Thyroid gland (tissue), 4 donors: ENCODE measurements around the gene SF3B2. TPM values are rescaled to one million over a fixed set of nuclear protein-coding genes. Genes with fewer than 3 reads are reported as not detected.
A peak's percentile ranks its signal among the peaks of the same experiment; 100 is the strongest.

Experiments
- DNase-seq, 2 donors: peaks; one replicate each; pipeline ENCODE4 v3.0.0-alpha.2; 2019
- H3K27ac ChIP-seq, 3 donors: fragments of 200-600 bp; sonication (generic); 1 replicate in 2 of 3; 2 replicates in 1 of 3; pipeline ENCODE4 v1.5.1; 2016 to 2019; ENCODE audit warnings: mild to moderate bottlenecking in 1 of 3, moderate library complexity in 1 of 3
- H3K27me3 ChIP-seq: fragments of 200-600 bp; sonication (generic); one replicate; pipeline ENCODE4 v1.5.1; 2019
- H3K36me3 ChIP-seq, 2 donors: fragments of 200-600 bp; sonication (generic); one replicate each; pipeline ENCODE4 v1.5.1; 2016 to 2019
- H3K4me1 ChIP-seq, 2 donors: fragments of 200-600 bp; sonication (generic); one replicate each; pipeline ENCODE4 v1.5.1; 2017 to 2019
- H3K4me3 ChIP-seq, 3 donors: fragments of 200-600 bp; sonication (generic); replicated peaks in 1 of 3; 1 replicate in 2 of 3; 2 replicates in 1 of 3; pipeline ENCODE4 v1.5.1; 2016; ENCODE audit warnings: mild to moderate bottlenecking in 1 of 3
- H3K9me3 ChIP-seq: fragments of 200-600 bp; sonication (generic); one replicate; pipeline ENCODE4 v1.5.1; 2017
- POLR2A ChIP-seq, 2 donors: fragments of 450-650 bp; IDR thresholded peaks; one replicate each; pipeline ENCODE4 v1.6.1; 2017; ENCODE audit warnings: antibody characterized with exemption in 2 of 2, mild to moderate bottlenecking in 2 of 2, moderate library complexity in 1 of 2
- WGBS, 2 donors: methylation state at CpG; one replicate each; pipeline ENCODE4 v1.1.5; 2017; 5-methylcytosine and 5-hydroxymethylcytosine counted together
- intact Hi-C: fragments of 100-400 bp; cut with DNase I; formaldehyde crosslinking; loops from one replicate; pipeline ENCODE4 v1.15.1; 2023
- total RNA-seq, 4 donors: library from RNA; depleted of rRNA; stranded (reverse); fragments of >200 nt; gene quantifications; one replicate each; pipeline ENCODE4 v1.2.3, GENCODE V29; 2016
- TF ChIP-seq, protein P1 (sequence below), 6 experiments: fragments of 200-600 bp in 3 of 6; fragments of 450-650 bp in 3 of 6; sonication (generic) in 3 of 6; IDR thresholded peaks; one replicate each; pipeline ENCODE4 v1.5.1; 2016 to 2019; ENCODE audit warnings: antibody characterized with exemption in 6 of 6, mild to moderate bottlenecking in 2 of 6, inconsistent platforms in 1 of 6, moderate library complexity in 1 of 6

The SF3B2 gene
- total RNA-seq, 4 donors from 2014 or later: 149 to 231 (median 158) TPM

DNA sequence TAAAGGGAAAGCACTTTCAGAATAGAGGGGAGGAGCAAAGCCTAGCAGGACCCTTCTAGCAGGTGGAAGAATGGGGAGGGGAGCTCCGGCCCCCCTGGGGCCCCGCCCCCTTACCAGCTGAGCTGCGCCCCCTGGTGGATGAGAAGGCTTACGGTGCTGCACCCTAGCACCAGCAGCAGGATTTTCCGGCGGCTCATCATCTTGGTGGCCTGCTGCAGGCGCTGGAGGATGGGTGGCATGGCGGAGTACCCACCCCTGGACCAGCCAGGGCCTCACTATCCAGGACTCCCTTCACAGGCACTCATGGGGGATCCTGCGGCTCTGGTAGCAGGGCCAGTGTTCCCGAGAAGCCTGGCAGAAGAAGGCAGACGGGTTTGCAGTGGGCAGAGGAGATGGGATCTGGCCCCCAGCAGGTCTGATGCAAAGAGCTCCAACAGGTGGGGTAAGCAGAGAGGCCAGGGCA lies 7.0 kb upstream of the SF3B2 start:
- WGBS, 2 donors: 26 to 45% methylated on average over 4 to 8 of the region's 11 CpGs
- H3K27ac ChIP-seq: peak overlapping the region; percentile 86 to 96 (median 95)

DNA sequence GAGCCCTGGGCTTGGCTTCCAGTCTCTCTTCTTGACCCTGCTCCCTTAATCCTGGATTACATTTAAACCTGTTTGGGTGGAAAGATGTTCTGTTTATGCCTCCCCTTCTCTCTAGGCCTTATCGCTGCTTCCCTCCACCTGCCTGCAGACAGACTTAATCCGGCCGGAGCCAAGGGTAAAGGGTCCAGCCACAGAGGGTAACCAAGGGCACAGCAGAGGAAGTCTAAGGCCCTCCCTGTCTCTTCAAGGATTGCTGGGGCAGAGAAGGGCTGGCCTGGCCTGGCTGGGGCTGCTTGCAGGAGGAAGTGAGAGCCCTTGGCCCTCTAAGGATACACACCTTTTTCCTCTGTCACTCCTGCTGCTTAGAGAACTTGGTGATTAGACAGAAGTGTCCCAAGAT lies 5.3 kb upstream of the SF3B2 start:
- DNase-seq: peak; percentile 54 to 66
- intact Hi-C loops: no loop called here
- Histone ChIP-seq H3K27me3 (no peaks in the 10 kb centered on the region), H3K9me3 (no peaks in the 10 kb centered on the region), H3K4me3 (no peak overlapping the region), H3K36me3 (peaks cover 0 to 11% of the 10 kb centered on the region in 2 donors), H3K4me1 (peaks cover 62 to 68% of the 10 kb centered on the region in 2 donors), H3K27ac (peak overlapping the region; percentile 86 to 96 (median 95))
- TF ChIP-seq, protein P1, sequence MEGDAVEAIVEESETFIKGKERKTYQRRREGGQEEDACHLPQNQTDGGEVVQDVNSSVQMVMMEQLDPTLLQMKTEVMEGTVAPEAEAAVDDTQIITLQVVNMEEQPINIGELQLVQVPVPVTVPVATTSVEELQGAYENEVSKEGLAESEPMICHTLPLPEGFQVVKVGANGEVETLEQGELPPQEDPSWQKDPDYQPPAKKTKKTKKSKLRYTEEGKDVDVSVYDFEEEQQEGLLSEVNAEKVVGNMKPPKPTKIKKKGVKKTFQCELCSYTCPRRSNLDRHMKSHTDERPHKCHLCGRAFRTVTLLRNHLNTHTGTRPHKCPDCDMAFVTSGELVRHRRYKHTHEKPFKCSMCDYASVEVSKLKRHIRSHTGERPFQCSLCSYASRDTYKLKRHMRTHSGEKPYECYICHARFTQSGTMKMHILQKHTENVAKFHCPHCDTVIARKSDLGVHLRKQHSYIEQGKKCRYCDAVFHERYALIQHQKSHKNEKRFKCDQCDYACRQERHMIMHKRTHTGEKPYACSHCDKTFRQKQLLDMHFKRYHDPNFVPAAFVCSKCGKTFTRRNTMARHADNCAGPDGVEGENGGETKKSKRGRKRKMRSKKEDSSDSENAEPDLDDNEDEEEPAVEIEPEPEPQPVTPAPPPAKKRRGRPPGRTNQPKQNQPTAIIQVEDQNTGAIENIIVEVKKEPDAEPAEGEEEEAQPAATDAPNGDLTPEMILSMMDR (IDR thresholded peaks at IDR 0.05): no peak
- no peak for TF ChIP-seq POLR2A (IDR thresholded peaks at IDR 0.05)
- WGBS, 2 donors: 37 to 57% methylated on average over 3 of the region's 3 CpGs

More for the DNA sequence above, 7.0 kb upstream of the SF3B2 start:
- intact Hi-C loops: no loop called here
- no peak overlapping the region for H3K4me3 ChIP-seq
- DNase-seq: peak; percentile 67 to 73
- H3K4me1 ChIP-seq: peaks cover 47 to 53% of the 10 kb centered on the region in 2 donors
- TF ChIP-seq, protein P1 (IDR thresholded peaks at IDR 0.05): peak; percentile 65 to 93 (median 80)
- TF ChIP-seq POLR2A (IDR thresholded peaks at IDR 0.05): no peak
- H3K36me3 ChIP-seq: peaks cover 0 to 12% of the 10 kb centered on the region in 2 donors
- no peaks in the 10 kb centered on the region for H3K9me3 ChIP-seq
- no peaks in the 10 kb centered on the region for H3K27me3 ChIP-seq

DNA sequence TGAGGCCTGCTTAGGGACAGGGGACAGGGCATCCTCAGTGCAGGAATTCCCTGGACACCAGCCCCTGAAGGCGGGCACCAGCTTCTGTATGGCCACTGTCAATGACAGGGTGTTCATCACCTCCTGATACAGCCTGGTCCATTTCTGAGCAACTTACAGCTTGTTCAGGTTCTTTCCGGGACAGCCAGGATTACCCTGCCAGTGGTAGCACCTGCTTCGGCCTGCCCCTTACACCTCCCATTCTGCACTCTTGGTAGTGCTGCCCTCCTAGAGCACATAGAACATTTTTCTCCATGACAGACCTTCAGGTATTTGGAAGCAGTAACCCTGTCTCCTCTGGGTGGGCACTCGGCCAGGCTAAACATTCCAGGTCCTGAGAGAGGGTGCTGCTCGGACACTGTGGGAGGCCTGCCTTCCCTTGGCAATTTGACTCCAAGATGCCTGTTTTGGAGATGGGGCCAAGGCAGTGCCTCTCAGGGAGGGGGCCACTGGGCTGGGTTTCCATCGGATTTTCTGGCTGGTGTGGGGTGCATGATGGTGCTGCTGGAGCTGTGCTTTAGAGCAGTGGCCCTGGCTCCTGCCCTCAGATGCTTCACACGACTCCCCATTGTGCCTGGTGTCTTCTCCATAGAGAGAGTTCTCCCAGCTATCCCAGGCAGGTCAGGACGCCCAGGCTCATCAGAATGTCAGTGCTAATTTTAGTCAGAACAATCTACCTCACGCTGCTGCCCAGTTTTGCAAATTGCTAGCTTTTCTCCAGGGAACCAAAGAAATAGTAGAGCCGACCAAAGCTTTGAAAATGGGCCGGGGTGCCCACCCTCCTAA lies 4.4 kb upstream of the SF3B2 start:
- DNase-seq: peak; percentile 97 to 98
- H3K4me1 ChIP-seq: peaks cover 64 to 68% of the 10 kb centered on the region in 2 donors
- peaks cover 0 to 5% of the 10 kb centered on the region in 2 donors for H3K36me3 ChIP-seq
- H3K9me3 ChIP-seq: no peaks in the 10 kb centered on the region
- peak overlapping the region in 1 of 3 donors; percentile 47 for H3K4me3 ChIP-seq
- TF ChIP-seq POLR2A (IDR thresholded peaks at IDR 0.05): peak in 1 of 2 donors; percentile 56
- TF ChIP-seq, protein P1 (IDR thresholded peaks at IDR 0.05): no peak
- peak overlapping the region; percentile 86 to 96 (median 95) for H3K27ac ChIP-seq
- intact Hi-C loops: no loop called here
- 28 to 35% methylated on average over 10 to 11 of the region's 11 CpGs for WGBS, 2 donors
- no peaks in the 10 kb centered on the region for H3K27me3 ChIP-seq

DNA sequence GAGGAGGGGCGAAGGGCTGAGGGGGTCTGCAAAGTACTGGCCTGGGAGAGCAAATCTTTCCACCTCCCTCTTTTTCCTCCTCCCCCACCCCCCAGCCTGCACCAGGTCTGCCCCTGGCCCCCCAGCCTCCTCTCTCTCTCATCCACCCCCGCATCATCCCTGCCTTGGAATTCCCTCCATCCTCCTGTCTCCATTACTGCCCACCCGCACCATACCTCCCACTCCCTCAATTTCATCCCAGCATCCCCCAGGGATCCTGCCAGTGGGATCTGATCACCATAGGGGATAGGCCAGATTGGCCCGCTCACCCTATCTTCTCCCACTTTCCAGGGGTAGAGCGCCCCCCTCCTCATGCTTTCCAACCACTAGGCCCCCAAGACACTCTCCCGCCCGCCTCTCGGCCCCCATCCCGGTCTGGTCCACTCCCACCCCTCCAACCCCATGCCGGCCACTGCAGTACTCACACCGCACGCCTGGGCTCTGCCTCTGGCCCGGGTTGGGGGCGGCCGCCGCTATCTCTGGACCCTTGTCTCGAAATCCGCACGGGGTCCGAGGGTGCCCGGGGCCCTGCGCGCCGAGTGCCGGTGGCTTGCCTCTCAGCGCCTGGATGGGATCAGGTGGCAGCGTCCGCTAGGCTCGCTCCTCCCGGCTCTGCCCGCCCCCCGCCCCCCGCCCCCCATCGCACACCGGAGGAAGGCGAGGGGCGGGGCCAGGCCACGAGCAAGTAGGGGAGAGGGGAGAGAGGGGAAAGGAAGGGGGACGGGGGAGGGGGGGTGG lies 3.4 kb upstream of the SF3B2 start, which contains the start of gene GAL3ST3:
Gene GAL3ST3, minus strand, starts transcription at position 615 of the 777 bp plus-strand sequence. CDS start 3,746 bp downstream, outside the sequence.
- DNase-seq: peak; percentile 66 to 70
- H3K27me3 ChIP-seq: no peaks in the 10 kb centered on the region
- peak in 1 of 2 donors; percentile 60 for TF ChIP-seq POLR2A (IDR thresholded peaks at IDR 0.05)
- TF ChIP-seq, protein P1 (IDR thresholded peaks at IDR 0.05): no peak
- 14 to 23% methylated on average over 12 to 18 of the region's 39 CpGs for WGBS, 2 donors
- no peaks in the 10 kb centered on the region for H3K36me3 ChIP-seq
- H3K9me3 ChIP-seq: no peaks in the 10 kb centered on the region
- H3K4me1 ChIP-seq: peaks cover 70 to 78% of the 10 kb centered on the region in 2 donors
- intact Hi-C loops: no loop called here
- H3K27ac ChIP-seq: peak within 1 kb of the TSS; percentile 86 to 96 (median 95)
- H3K4me3 ChIP-seq: peak within 1 kb of the TSS in 2 of 3 donors; percentile 47 to 72
